HEK293 (cell line): ENCODE measurements around the gene PTPRN.

Experiments used
- CTCF ChIP-seq: fragments of 450-650 bp; formaldehyde crosslinking; IDR thresholded peaks from 2 replicates; pipeline ENCODE4 v1.5.1; 2016; ENCODE audit warnings: missing biosample characterization, missing genetic modification characterization
- MEIS1 ChIP-seq: sonication (generic); formaldehyde crosslinking; IDR thresholded peaks from 2 replicates; pipeline ENCODE4 v1.8.1; 2022; ENCODE audit warnings: missing genetic modification reagents, mild to moderate bottlenecking, borderline replicate concordance
- MZF1 ChIP-seq: fragments of 450-650 bp; formaldehyde crosslinking; IDR thresholded peaks from 2 replicates; pipeline ENCODE4 v1.5.1; 2017; ENCODE audit warnings: missing biosample characterization, missing genetic modification characterization, borderline replicate concordance
- REST ChIP-seq: fragments of 450-650 bp; formaldehyde crosslinking; IDR thresholded peaks from 2 replicates; pipeline ENCODE4 v1.5.1; 2016; ENCODE audit warnings: missing biosample characterization, missing genetic modification characterization
- ZBTB26 ChIP-seq: fragments of 450-650 bp; formaldehyde crosslinking; optimal IDR thresholded peaks from 2 replicates; pipeline ENCODE3; 2016; ENCODE audit warnings: missing biosample characterization, mild to moderate bottlenecking, missing genetic modification characterization
- ZBTB44 ChIP-seq: fragments of 450-650 bp; IDR thresholded peaks from 2 replicates; pipeline ENCODE4 v1.5.1; 2018; ENCODE audit warnings: missing biosample characterization, mild to moderate bottlenecking, missing genetic modification characterization
- ZNF133 ChIP-seq: fragments of 450-650 bp; formaldehyde crosslinking; IDR thresholded peaks from 2 replicates; pipeline ENCODE4 v1.5.1; 2016; ENCODE audit warnings: missing biosample characterization, missing genetic modification characterization
- ZNF239 ChIP-seq: fragments of 450-650 bp; formaldehyde crosslinking; IDR thresholded peaks from 2 replicates; pipeline ENCODE4 v1.5.1; 2016; ENCODE audit warnings: missing biosample characterization, missing genetic modification characterization
- ZNF248 ChIP-seq: fragments of 450-650 bp; formaldehyde crosslinking; IDR thresholded peaks from 2 replicates; pipeline ENCODE4 v1.5.1; 2017; ENCODE audit warnings: missing biosample characterization, missing genetic modification characterization
- ZNF394 ChIP-seq: fragments of 450-650 bp; formaldehyde crosslinking; IDR thresholded peaks from 2 replicates; pipeline ENCODE4 v1.5.1; 2016; ENCODE audit warnings: missing biosample characterization, missing genetic modification characterization, mild to moderate bottlenecking, moderate library complexity, borderline replicate concordance
- ZNF510 ChIP-seq: fragments of 450-650 bp; formaldehyde crosslinking; IDR thresholded peaks from 2 replicates; pipeline ENCODE4 v1.5.1; 2018; ENCODE audit warnings: mild to moderate bottlenecking, missing genetic modification characterization, missing biosample characterization; ENCODE audit not compliant: insufficient replicate concordance
- ZNF624 ChIP-seq: fragments of 450-650 bp; formaldehyde crosslinking; IDR thresholded peaks from 2 replicates; pipeline ENCODE4 v1.5.1; 2017; ENCODE audit warnings: missing biosample characterization, missing genetic modification characterization
- ZNF785 ChIP-seq: fragments of 450-650 bp; formaldehyde crosslinking; IDR thresholded peaks from 2 replicates; pipeline ENCODE4 v1.5.1; 2016; ENCODE audit warnings: missing biosample characterization, missing genetic modification characterization
- ZNF837 ChIP-seq: fragments of 450-650 bp; formaldehyde crosslinking; IDR thresholded peaks from 2 replicates; pipeline ENCODE4 v1.5.1; 2016; ENCODE audit warnings: missing biosample characterization, missing genetic modification characterization

GRCh38 chr2:219280651-219281050 lies 28.6 kb downstream of the PTPRN start:
- TF ChIP-seq CTCF (tag by site-specific recombination) (no peak), ZNF624 (tag by site-specific recombination) (no peak), ZNF248 (tag by site-specific recombination) (no peak), ZNF510 (no peak), MZF1 (no peak), ZNF837 (no peak), ZNF133 (tag by site-specific recombination) (no peak), ZBTB44 (tag by site-specific recombination) (no peak), ZBTB26 (tag by site-specific recombination) (no peak), REST (tag by site-specific recombination) (no peak), MEIS1 (CRISPR knock-in tag) (no peak), ZNF785 (tag by site-specific recombination) (no peak), ZNF394 (no peak), ZNF239 (no peak)
